ENCODE results near the gene CPB2. TPM values are rescaled to one million over a fixed set of nuclear protein-coding genes. Genes with fewer than 3 reads are reported as not detected.

CPB2 gene
- total RNA-seq, 4 donors from 2014 or later: 0.42 to 1.4 TPM; not detected in 2

DNA sequence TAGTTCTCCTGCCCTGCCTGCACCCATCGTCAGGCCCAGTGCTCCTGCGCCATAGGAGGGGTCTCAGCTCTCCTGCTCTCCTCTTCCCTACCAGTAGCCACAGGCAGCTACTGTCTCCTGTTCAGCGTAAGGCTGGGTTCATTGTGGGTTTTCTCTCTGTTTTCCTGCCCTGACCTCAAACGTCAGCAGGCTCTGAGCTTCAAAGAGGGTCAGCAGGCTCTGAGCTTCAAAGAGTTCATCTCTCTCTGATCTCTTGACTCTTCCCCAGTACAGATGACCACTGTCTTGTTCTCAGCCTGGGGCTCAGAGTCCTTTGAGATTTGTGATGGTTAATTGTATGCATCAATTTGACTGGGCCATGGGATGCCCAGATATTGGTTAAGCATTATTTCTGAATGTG lies 4.6 kb upstream of the CPB2 start:
- Histone ChIP-seq H3K27ac (no peak overlapping the region), H3K4me1 (no peaks in the 10 kb centered on the region), H3K36me3 (no peaks in the 10 kb centered on the region), H3K27me3 (no peaks in the 10 kb centered on the region), H3K9me3 (no peaks in the 10 kb centered on the region), H3K4me3 (no peak overlapping the region)
- TF ChIP-seq, protein P1, sequence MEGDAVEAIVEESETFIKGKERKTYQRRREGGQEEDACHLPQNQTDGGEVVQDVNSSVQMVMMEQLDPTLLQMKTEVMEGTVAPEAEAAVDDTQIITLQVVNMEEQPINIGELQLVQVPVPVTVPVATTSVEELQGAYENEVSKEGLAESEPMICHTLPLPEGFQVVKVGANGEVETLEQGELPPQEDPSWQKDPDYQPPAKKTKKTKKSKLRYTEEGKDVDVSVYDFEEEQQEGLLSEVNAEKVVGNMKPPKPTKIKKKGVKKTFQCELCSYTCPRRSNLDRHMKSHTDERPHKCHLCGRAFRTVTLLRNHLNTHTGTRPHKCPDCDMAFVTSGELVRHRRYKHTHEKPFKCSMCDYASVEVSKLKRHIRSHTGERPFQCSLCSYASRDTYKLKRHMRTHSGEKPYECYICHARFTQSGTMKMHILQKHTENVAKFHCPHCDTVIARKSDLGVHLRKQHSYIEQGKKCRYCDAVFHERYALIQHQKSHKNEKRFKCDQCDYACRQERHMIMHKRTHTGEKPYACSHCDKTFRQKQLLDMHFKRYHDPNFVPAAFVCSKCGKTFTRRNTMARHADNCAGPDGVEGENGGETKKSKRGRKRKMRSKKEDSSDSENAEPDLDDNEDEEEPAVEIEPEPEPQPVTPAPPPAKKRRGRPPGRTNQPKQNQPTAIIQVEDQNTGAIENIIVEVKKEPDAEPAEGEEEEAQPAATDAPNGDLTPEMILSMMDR (IDR thresholded peaks at IDR 0.05 in 4 of 5, conservative IDR thresholded peaks at IDR 0.05 in 1 of 5): no peak
- TF ChIP-seq POLR2A (IDR thresholded peaks at IDR 0.05): no peak
- ATAC-seq (no peak), DNase-seq (no peak)
- intact Hi-C loops (cut with DNase I; ENCODE audit: low total_unique reads): no loop called here
- in situ Hi-C loops (cut with MboI; ENCODE audit: low sequenced_read_pairs in 4 of 4): no loop called here

DNA sequence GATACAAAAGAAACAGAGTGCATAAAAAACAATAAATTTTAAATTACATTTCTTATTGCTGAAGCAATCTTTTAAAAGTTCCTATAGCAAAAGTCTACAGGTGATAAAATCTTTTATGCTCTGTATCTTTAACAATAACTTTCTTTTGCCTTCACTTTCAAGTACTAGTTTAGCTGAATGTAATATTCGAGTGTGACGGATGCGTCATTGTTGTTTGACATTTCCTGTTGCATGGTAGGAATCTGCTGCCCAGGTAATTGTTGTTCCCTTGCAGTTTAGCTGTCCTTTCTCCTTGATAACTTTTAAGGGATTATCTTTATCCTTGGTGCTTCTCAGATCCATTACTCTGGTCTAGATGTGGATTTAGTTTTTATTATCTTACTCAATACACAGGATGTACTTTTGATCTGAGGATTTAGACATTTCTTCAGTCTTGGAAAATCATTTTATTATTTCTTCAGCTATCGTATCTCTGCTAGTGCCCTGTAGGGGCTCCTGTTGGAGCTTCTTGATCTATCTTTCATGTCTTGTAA lies 2.1 kb upstream of the CPB2 start:
- no peaks in the 10 kb centered on the region for H3K27me3 ChIP-seq
- no peaks in the 10 kb centered on the region for H3K36me3 ChIP-seq
- intact Hi-C loops (cut with DNase I; ENCODE audit: low total_unique reads): no loop called here
- H3K27ac ChIP-seq: no peak overlapping the region
- ATAC-seq (no peak), DNase-seq (no peak)
- no peak for TF ChIP-seq POLR2A (IDR thresholded peaks at IDR 0.05)
- TF ChIP-seq, protein P1 (IDR thresholded peaks at IDR 0.05 in 4 of 5, conservative IDR thresholded peaks at IDR 0.05 in 1 of 5): no peak
- no peak overlapping the region for H3K4me3 ChIP-seq
- H3K4me1 ChIP-seq: no peaks in the 10 kb centered on the region
- in situ Hi-C loops (cut with MboI; ENCODE audit: low sequenced_read_pairs in 4 of 4): no loop called here
- H3K9me3 ChIP-seq: no peaks in the 10 kb centered on the region

DNA sequence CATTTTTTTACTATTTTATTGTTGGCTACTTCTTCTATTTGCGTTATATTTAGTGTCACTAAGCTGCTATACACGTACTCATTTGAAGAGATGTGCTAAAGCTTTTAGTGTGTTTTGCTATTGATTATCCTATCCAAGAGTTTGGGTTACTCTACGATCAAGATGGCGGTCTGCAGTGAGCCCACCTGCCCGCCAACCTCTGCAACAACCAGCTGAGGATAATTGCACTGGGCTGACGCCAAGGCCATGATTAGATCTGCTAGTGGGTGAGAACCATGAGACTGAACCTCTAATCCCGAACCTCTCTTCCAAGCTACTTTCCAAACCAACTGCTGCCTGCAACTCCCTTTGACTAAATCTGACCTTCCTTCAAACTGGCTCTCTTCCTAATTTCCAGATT lies 1.8 kb downstream of the CPB2 start:
- intact Hi-C loops (cut with DNase I; ENCODE audit: low total_unique reads) (no loop called here), in situ Hi-C loops (cut with MboI; ENCODE audit: low sequenced_read_pairs in 4 of 4) (no loop called here)
- ATAC-seq (no peak), DNase-seq (no peak)
- TF ChIP-seq, protein P1 (IDR thresholded peaks at IDR 0.05 in 4 of 5, conservative IDR thresholded peaks at IDR 0.05 in 1 of 5): no peak
- TF ChIP-seq POLR2A (IDR thresholded peaks at IDR 0.05): no peak
- H3K4me3 ChIP-seq: no peak overlapping the region
- no peaks in the 10 kb centered on the region for H3K9me3 ChIP-seq
- H3K27me3 ChIP-seq: no peaks in the 10 kb centered on the region
- no peaks in the 10 kb centered on the region for H3K36me3 ChIP-seq
- peaks cover 0 to 6% of the 10 kb centered on the region in 2 donors for H3K4me1 ChIP-seq
- no peak overlapping the region for H3K27ac ChIP-seq

DNA sequence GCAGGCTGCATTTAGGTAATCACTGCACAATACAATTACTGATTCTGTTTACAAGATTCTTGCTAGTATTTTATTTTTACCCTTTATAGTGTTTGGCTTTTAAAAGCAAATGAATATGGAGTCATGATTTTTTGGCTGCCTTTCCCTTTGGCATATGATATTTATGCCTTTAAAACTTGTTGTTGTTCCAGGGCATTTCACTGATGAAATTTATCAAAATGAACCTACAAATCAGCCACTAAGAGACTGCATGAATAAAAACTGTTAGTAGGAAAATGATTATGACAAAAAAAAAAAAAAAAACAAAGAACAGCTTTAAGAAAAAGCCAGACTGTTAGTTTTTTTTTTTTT lies 2.6 kb downstream of the CPB2 start:
- Histone ChIP-seq H3K4me1 (peaks cover 0 to 6% of the 10 kb centered on the region in 2 donors), H3K27me3 (no peaks in the 10 kb centered on the region), H3K4me3 (no peak overlapping the region), H3K27ac (no peak overlapping the region), H3K9me3 (no peaks in the 10 kb centered on the region), H3K36me3 (no peaks in the 10 kb centered on the region)
- no peak for TF ChIP-seq POLR2A (IDR thresholded peaks at IDR 0.05)
- intact Hi-C loops (cut with DNase I; ENCODE audit: low total_unique reads) (no loop called here), in situ Hi-C loops (cut with MboI; ENCODE audit: low sequenced_read_pairs in 4 of 4) (no loop called here)
- ATAC-seq (no peak), DNase-seq (no peak)

DNA sequence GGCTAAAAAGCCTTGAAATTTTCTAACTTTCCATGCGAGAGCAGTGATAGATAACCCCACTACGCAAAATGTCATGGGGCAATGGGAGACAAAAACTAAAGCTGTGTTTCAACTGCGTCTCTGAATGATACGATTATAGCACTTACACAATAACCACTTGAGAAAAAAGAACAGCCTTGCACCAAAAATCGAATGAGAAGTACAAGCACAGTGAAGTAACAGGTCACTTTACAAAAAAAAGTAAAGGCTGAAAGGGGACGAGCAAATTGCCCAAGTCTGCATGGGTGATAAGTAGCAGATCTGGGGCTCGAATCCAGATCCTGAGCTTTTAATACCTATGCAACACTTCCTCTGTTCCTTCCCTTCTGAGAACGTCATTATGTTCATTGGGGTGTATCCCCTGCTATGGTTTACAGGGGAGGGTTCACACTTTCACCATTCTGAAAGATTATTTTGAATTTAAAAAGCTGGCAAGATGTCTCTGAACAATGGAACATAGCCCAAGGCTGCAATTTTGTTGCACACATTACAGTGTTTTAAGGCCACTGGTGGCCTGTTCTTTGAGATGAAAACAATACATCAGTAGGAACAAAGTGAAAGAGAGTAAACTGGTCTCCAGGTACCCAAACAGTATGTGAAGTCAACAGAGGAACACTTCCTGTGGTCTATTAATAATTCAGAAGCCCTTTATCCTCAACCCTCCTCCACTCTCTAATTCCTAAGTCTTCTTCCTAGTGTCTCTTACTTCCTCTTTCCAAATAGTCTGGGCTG lies 3.2 kb downstream of the CPB2 start:
- ATAC-seq: no peak
- peaks cover 0 to 6% of the 10 kb centered on the region in 2 donors for H3K4me1 ChIP-seq
- H3K27me3 ChIP-seq: no peaks in the 10 kb centered on the region
- TF ChIP-seq POLR2A (IDR thresholded peaks at IDR 0.05): no peak
- DNase-seq: no peak
- intact Hi-C loops (cut with DNase I; ENCODE audit: low total_unique reads): no loop called here
- no peak overlapping the region for H3K4me3 ChIP-seq
- no peak overlapping the region for H3K27ac ChIP-seq
- H3K36me3 ChIP-seq: no peaks in the 10 kb centered on the region
- in situ Hi-C loops (cut with MboI; ENCODE audit: low sequenced_read_pairs in 4 of 4): no loop called here
- H3K9me3 ChIP-seq: no peaks in the 10 kb centered on the region
